Thyroid gland (tissue), 4 donors: ENCODE results near the gene DPYD. TPM values are rescaled to one million over a fixed set of nuclear protein-coding genes. Genes with fewer than 3 reads are reported as not detected.

Source experiments
- DNase-seq, 2 donors: peaks; one replicate each; pipeline ENCODE4 v3.0.0-alpha.2; 2019
- H3K27ac ChIP-seq, 3 donors: fragments of 200-600 bp; sonication (generic); 1 replicate in 2 of 3; 2 replicates in 1 of 3; pipeline ENCODE4 v1.5.1; 2016 to 2019; ENCODE audit warnings: mild to moderate bottlenecking in 1 of 3, moderate library complexity in 1 of 3
- H3K27me3 ChIP-seq: fragments of 200-600 bp; sonication (generic); one replicate; pipeline ENCODE4 v1.5.1; 2019
- H3K36me3 ChIP-seq, 2 donors: fragments of 200-600 bp; sonication (generic); one replicate each; pipeline ENCODE4 v1.5.1; 2016 to 2019
- H3K4me1 ChIP-seq, 2 donors: fragments of 200-600 bp; sonication (generic); one replicate each; pipeline ENCODE4 v1.5.1; 2017 to 2019
- H3K4me3 ChIP-seq, 3 donors: fragments of 200-600 bp; sonication (generic); replicated peaks in 1 of 3; 1 replicate in 2 of 3; 2 replicates in 1 of 3; pipeline ENCODE4 v1.5.1; 2016; ENCODE audit warnings: mild to moderate bottlenecking in 1 of 3
- H3K9me3 ChIP-seq: fragments of 200-600 bp; sonication (generic); one replicate; pipeline ENCODE4 v1.5.1; 2017
- POLR2A ChIP-seq, 2 donors: fragments of 450-650 bp; IDR thresholded peaks; one replicate each; pipeline ENCODE4 v1.6.1; 2017; ENCODE audit warnings: antibody characterized with exemption in 2 of 2, mild to moderate bottlenecking in 2 of 2, moderate library complexity in 1 of 2
- WGBS, 2 donors: methylation state at CpG; one replicate each; pipeline ENCODE4 v1.1.5; 2017; 5-methylcytosine and 5-hydroxymethylcytosine counted together
- intact Hi-C: fragments of 100-400 bp; cut with DNase I; formaldehyde crosslinking; loops from one replicate; pipeline ENCODE4 v1.15.1; 2023
- total RNA-seq, 4 donors: library from RNA; depleted of rRNA; stranded (reverse); fragments of >200 nt; gene quantifications; one replicate each; pipeline ENCODE4 v1.2.3, GENCODE V29; 2016
- TF ChIP-seq, protein P1 (sequence below), 6 experiments: fragments of 200-600 bp in 3 of 6; fragments of 450-650 bp in 3 of 6; sonication (generic) in 3 of 6; IDR thresholded peaks; one replicate each; pipeline ENCODE4 v1.5.1; 2016 to 2019; ENCODE audit warnings: antibody characterized with exemption in 6 of 6, mild to moderate bottlenecking in 2 of 6, inconsistent platforms in 1 of 6, moderate library complexity in 1 of 6

DPYD gene
- total RNA-seq, 4 donors from 2014 or later: 27.3 to 54.0 (median 39.5) TPM

GRCh38 chr1:97304366-97304765, 616.5 kb downstream of the DPYD start:
- TF ChIP-seq, protein P1, sequence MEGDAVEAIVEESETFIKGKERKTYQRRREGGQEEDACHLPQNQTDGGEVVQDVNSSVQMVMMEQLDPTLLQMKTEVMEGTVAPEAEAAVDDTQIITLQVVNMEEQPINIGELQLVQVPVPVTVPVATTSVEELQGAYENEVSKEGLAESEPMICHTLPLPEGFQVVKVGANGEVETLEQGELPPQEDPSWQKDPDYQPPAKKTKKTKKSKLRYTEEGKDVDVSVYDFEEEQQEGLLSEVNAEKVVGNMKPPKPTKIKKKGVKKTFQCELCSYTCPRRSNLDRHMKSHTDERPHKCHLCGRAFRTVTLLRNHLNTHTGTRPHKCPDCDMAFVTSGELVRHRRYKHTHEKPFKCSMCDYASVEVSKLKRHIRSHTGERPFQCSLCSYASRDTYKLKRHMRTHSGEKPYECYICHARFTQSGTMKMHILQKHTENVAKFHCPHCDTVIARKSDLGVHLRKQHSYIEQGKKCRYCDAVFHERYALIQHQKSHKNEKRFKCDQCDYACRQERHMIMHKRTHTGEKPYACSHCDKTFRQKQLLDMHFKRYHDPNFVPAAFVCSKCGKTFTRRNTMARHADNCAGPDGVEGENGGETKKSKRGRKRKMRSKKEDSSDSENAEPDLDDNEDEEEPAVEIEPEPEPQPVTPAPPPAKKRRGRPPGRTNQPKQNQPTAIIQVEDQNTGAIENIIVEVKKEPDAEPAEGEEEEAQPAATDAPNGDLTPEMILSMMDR (IDR thresholded peaks at IDR 0.05): no peak
- TF ChIP-seq POLR2A (IDR thresholded peaks at IDR 0.05): no peak

DNA sequence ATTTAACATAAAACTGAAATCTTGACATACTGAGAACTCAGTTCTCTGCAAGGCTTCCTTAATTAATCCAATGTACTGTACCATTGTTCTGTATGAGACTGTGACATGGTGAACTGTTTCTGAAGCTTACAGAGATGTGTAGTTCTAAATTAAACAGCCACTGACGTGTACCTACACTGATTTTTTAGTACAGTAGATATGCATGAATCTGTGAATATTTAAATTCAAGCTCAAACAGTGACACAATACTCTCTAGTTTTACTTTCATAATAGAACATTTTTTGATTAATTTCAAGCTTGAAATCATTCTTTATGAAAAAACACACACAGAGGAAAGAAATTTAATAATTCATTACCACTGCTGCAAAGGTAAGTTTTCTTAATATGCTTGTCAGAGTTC, 621.9 kb downstream of the DPYD start:
- DNase-seq: no peak
- Histone ChIP-seq H3K36me3 (no peaks in the 10 kb centered on the region), H3K4me3 (no peak overlapping the region), H3K4me1 (no peaks in the 10 kb centered on the region), H3K27ac (no peak overlapping the region), H3K9me3 (no peaks in the 10 kb centered on the region), H3K27me3 (no peaks in the 10 kb centered on the region)
- 82 to 90% methylated on average over 1 of the region's 1 CpG for WGBS, 2 donors
- no peak for TF ChIP-seq POLR2A (IDR thresholded peaks at IDR 0.05)
- TF ChIP-seq, protein P1 (IDR thresholded peaks at IDR 0.05): no peak
- intact Hi-C loops: no loop called here

More at GRCh38 chr1:97304366-97304765, 616.5 kb downstream of the DPYD start:
- no peak for DNase-seq
- Histone ChIP-seq H3K9me3 (no peaks in the 10 kb centered on the region), H3K27me3 (no peaks in the 10 kb centered on the region), H3K36me3 (no peaks in the 10 kb centered on the region), H3K4me3 (no peak overlapping the region), H3K4me1 (no peaks in the 10 kb centered on the region), H3K27ac (no peak overlapping the region)
- 75 to 85% methylated on average over 2 of the region's 2 CpGs for WGBS, 2 donors
- intact Hi-C loops: no loop called here

DNA sequence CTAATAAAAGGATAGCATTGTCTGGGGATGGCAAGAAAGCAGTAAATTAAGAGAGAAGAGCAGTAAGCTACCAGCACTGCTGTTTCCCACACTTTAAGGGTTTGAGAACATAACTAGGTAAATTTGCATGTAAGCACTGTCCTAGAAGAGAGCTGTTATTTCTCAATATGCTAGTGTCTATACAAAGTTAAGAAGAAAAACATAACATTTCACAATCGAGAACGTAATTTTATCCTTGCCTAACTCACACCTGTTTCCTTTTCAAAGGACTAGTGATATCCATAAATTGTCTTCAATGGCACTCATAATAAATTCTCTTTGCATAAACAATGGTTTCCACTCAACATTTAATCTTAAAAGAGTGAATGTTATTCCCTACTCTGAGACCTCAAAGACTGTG, 623.2 kb downstream of the DPYD start:
- no peaks in the 10 kb centered on the region for H3K27me3 ChIP-seq
- DNase-seq: no peak
- WGBS, 2 donors: 85 to 87% methylated on average over 2 of the region's 2 CpGs
- intact Hi-C loops: no loop called here
- H3K4me1 ChIP-seq: no peaks in the 10 kb centered on the region
- no peak overlapping the region for H3K27ac ChIP-seq
- TF ChIP-seq, protein P1 (IDR thresholded peaks at IDR 0.05): no peak
- TF ChIP-seq POLR2A (IDR thresholded peaks at IDR 0.05): no peak
- no peaks in the 10 kb centered on the region for H3K36me3 ChIP-seq
- H3K4me3 ChIP-seq: no peak overlapping the region
- no peaks in the 10 kb centered on the region for H3K9me3 ChIP-seq

DNA sequence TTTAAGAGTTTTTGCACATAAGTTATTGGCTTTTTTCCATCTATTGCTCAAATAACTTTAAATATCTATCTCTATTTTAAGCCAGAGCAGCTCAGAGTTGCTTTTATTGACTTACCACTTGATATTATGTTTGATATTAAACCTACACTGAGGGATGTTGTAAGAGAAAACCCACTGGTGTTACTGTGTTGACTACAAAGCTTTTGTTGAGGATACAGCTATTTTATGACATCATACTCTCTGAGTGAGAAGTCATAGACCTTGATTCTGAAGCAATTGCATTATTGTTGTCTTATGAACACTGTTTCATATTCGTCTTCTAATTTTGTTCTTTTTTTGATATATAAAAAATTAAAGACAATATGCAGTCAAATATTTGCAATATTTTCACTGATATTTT, 638.9 kb downstream of the DPYD start:
- no peak for TF ChIP-seq POLR2A (IDR thresholded peaks at IDR 0.05)
- TF ChIP-seq, protein P1 (IDR thresholded peaks at IDR 0.05): no peak
- H3K27ac ChIP-seq: no peak overlapping the region
- 88 to 90% methylated on average over 1 of the region's 1 CpG for WGBS, 2 donors
- H3K36me3 ChIP-seq: no peaks in the 10 kb centered on the region
- no peaks in the 10 kb centered on the region for H3K27me3 ChIP-seq
- DNase-seq: no peak
- intact Hi-C loops: no loop called here
- no peaks in the 10 kb centered on the region for H3K4me1 ChIP-seq
- H3K9me3 ChIP-seq: no peaks in the 10 kb centered on the region
- no peak overlapping the region for H3K4me3 ChIP-seq

GRCh38 chr1:97277891-97278654, 642.8 kb downstream of the DPYD start:
- no peak overlapping the region for H3K27ac ChIP-seq
- no peaks in the 10 kb centered on the region for H3K9me3 ChIP-seq
- H3K4me1 ChIP-seq: no peaks in the 10 kb centered on the region
- H3K36me3 ChIP-seq: no peaks in the 10 kb centered on the region
- no peaks in the 10 kb centered on the region for H3K27me3 ChIP-seq
- no peak for TF ChIP-seq POLR2A (IDR thresholded peaks at IDR 0.05)
- TF ChIP-seq, protein P1 (IDR thresholded peaks at IDR 0.05): no peak
- DNase-seq: no peak
- intact Hi-C loops: no loop called here
- no peak overlapping the region for H3K4me3 ChIP-seq
- WGBS, 2 donors: 96 to 97% methylated on average over 2 of the region's 2 CpGs
